Heart left ventricle (tissue), 16 donors: ENCODE data around the gene MBD3L2B. TPM values are rescaled to one million over a fixed set of nuclear protein-coding genes. Genes with fewer than 3 reads are reported as not detected.
"Not testable (repeated sequence)": the region's sequence is repeated elsewhere in the genome, so short reads cannot be mapped to it uniquely, and the experiment has no call there.

Experiments
- ATAC-seq, 4 donors: fragments of 200-7000 bp; cut with Tn5 transposase; one replicate each; pipeline ENCODE4 v1.9.1; 2020 to 2022; ENCODE audit warnings: moderate library complexity in 4 of 4, mild to moderate bottlenecking in 3 of 4, moderate number of reproducible peaks in 1 of 4
- DNase-seq, 5 donors: peaks; one replicate each; pipeline ENCODE4 v3.0.0-alpha.2; 2020
- H3K27ac ChIP-seq, 12 donors: fragments of 200-600 bp; sonication (generic) in 4 of 12; one replicate each; pipeline versions ENCODE4 v1.5.0 to v1.8.0; 2016 to 2022; ENCODE audit warnings: mild to moderate bottlenecking in 2 of 12
- H3K27me3 ChIP-seq, 9 donors: fragments of 200-600 bp; sonication (generic) in 2 of 9; one replicate each; pipeline versions ENCODE4 v1.5.1 to v1.8.0; 2016 to 2022; ENCODE audit warnings: mild to moderate bottlenecking in 3 of 9
- H3K36me3 ChIP-seq, 9 donors: fragments of 200-600 bp; sonication (generic) in 2 of 9; one replicate each; pipeline versions ENCODE4 v1.5.0 to v1.8.0; 2018 to 2022; ENCODE audit warnings: mild to moderate bottlenecking in 2 of 9
- H3K4me1 ChIP-seq, 12 donors: fragments of 200-600 bp; sonication (generic) in 4 of 12; one replicate each; pipeline versions ENCODE4 v1.5.0 to v1.8.0; 2016 to 2022; ENCODE audit warnings: mild to moderate bottlenecking in 3 of 12
- H3K4me3 ChIP-seq, 12 donors: fragments of 200-600 bp; sonication (generic) in 4 of 12; one replicate each; pipeline versions ENCODE4 v1.5.0 to v1.8.0; 2017 to 2022; ENCODE audit warnings: mild to moderate bottlenecking in 9 of 12, moderate library complexity in 4 of 12
- H3K9me3 ChIP-seq, 12 donors: fragments of 200-600 bp; sonication (generic) in 4 of 12; one replicate each; pipeline versions ENCODE4 v1.5.0 to v1.8.0; 2016 to 2022; ENCODE audit warnings: mild to moderate bottlenecking in 1 of 12
- CTCF ChIP-seq, 12 donors: fragments of 200-600 bp; sonication (generic) in 4 of 12; IDR thresholded peaks; one replicate each; pipeline versions ENCODE4 v1.5.0 to v1.8.0; 2018 to 2022; ENCODE audit warnings: antibody characterized with exemption in 12 of 12, mild to moderate bottlenecking in 5 of 12
- POLR2A ChIP-seq, 2 donors: fragments of 450-650 bp; IDR thresholded peaks; one replicate each; pipeline ENCODE4 v1.6.1; 2017; ENCODE audit warnings: antibody characterized with exemption in 2 of 2, mild to moderate bottlenecking in 2 of 2, moderate library complexity in 2 of 2
- WGBS, 4 donors: extraction: QIAGEN DNeasy Blood & Tissue Kit in 2 of 4; methylation state at CpG; one replicate each; pipeline versions ENCODE4 v1.1.5 to v1.1.7; 2013 to 2018; 5-methylcytosine and 5-hydroxymethylcytosine counted together
- intact Hi-C, 10 donors: fragments of 100-400 bp; cut with DNase I; formaldehyde crosslinking; loops; one replicate each; pipeline versions ENCODE4 v1.11.1 to v1.14.2; 2022
- long read RNA-seq, 3 donors: library from polyadenylated mRNA; unstranded; transcript quantifications; one replicate each; pipeline ENCODE4 v2.0.0, GENCODE V29; 2020 to 2021
- polyA plus RNA-seq, 2 donors: library from polyadenylated mRNA; stranded (reverse); fragments of 200-250 nt; gene quantifications; one replicate each; pipeline ENCODE4 v1.2.3, GENCODE V29; 2013
- total RNA-seq, 9 donors: library from RNA; depleted of rRNA in 2 of 9; stranded (reverse); fragments of >200 nt in 2 of 9; fragmentation: NEBNext Ultra II Directional in 3 of 9; extraction: Animal tissue kit (Norgen Biotek cat#: 25700) in 3 of 9; gene quantifications; one replicate each; pipeline versions ENCODE4 v1.1.0 to v1.2.4, GENCODE V29; 2016 to 2023
- donor health status: ischemic (EF 13 %, LVEDD 7.1; RV severe dilation, severe dysfunction).
- donor health status: healthy with polysubstance abuse.
- donor health status: DM: no; HTN: yes; CAD: no.
- donor health status: DM: no; HTN: no; CAD: no.
- donor health status: ischemic (EF 25% LVEDD 6.9; RV normal size, moderate dysfunction).
- donor health status: ischemic (EF 25% LVEDD 5.7; RV mildly dilated, moderate dysfunction).
- donor health status: healthy.
- donor health status: DM: yes; HTN: yes; CAD: no.
- donor health status: ischemic (EF 35%, LVEDD 5.7; RV mildly dilated, moderate dysfunction).
- donor health status: nonischemic (EF 11% LVEDD 7.7; RV severe dilation, severe dysfunction).
- donor health status: DM: yes; HTN: yes; CAD: no.
- donor health status: PGD.
- donor health status: ischemic (EF 29% LVEDD 5.4; RV normal size, mild dysfunction).
- donor health status: nonischemic (EF 23%, LVEDD 6.1; RV moderate dilation, normal function).

Gene MBD3L2B
- total RNA-seq (not detected), polyA plus RNA-seq (not detected)
- long read RNA-seq, donor 1: 0 reads
- long read RNA-seq, donor 2: 0 reads
- long read RNA-seq, donor 3: 0 reads

GRCh38 chr19:7021331-7021730, at the start of gene MBD3L2B:
MBD3L2B (minus strand) TSS chr19:7021431; CDS start chr19:7021397, 34 bp downstream.
- H3K36me3 ChIP-seq, DNase-seq, intact Hi-C loops, H3K9me3 ChIP-seq, H3K4me3 ChIP-seq, H3K4me1 ChIP-seq, H3K27ac ChIP-seq, ATAC-seq: not testable (repeated sequence)
- H3K27me3 ChIP-seq: peaks cover 0 to 15% (median 3%) of the 10 kb centered on the region in 9 donors
- no CpG with 5 or more reads among the region's 6 CpGs for WGBS, 4 donors

- Histone ChIP-seq H3K36me3 (peaks cover 0 to 41% (median 40%) of the 10 kb centered on the region in 9 donors), H3K4me1 (peaks cover 0 to 15% (median 9%) of the 10 kb centered on the region in 12 donors), H3K27me3 (no peaks in the 10 kb centered on the region), H3K4me3 (peak overlapping the region; percentile 74 to 99 (median 88)), H3K9me3 (peaks cover 0 to 9% (median 0%) of the 10 kb centered on the region in 12 donors), H3K27ac (peak overlapping the region in 11 of 12 donors; percentile 76 to 94 (median 88))
- TF ChIP-seq POLR2A (IDR thresholded peaks at IDR 0.05): no peak
- TF ChIP-seq CTCF (IDR thresholded peaks at IDR 0.05): no peak
- no peak for DNase-seq
- ATAC-seq: peak in 1 of 4 donors; percentile 2
- WGBS, 4 donors: 0% methylated on average over 10 to 12 of the region's 12 CpGs; no CpG with 5 or more reads in 1 of the 4 donors
- intact Hi-C loops: loop anchor here in 2 of 10 donors (1.0 to 10.0 kb wide), 3 partner anchors 28 to 1765 kb away; partner anchors contain the start of genes MBD3L1 (in 1 of the 2), PET100 (in 1 of the 2), XAB2 (in 1 of the 2) and ZNF558 (in 1 of the 2)
Observed at GRCh38 chr19:7069904-7070226, 48.6 kb upstream of the MBD3L2B start.

GRCh38 chr19:7069042-7069903, 48.0 kb upstream of the MBD3L2B start, which contains the start of gene ZNF557:
ZNF557 (plus strand) TSS chr19:7069703; CDS start chr19:7075075, 5,372 bp downstream.
- ATAC-seq (peak; percentile 100), DNase-seq (peak; percentile 99 to 100 (median 99))
- H3K36me3 ChIP-seq: peaks cover 0 to 38% (median 36%) of the 10 kb centered on the region in 9 donors
- peak in 1 of 2 donors; percentile 66 for TF ChIP-seq POLR2A (IDR thresholded peaks at IDR 0.05)
- TF ChIP-seq CTCF (IDR thresholded peaks at IDR 0.05): no peak
- H3K9me3 ChIP-seq: peaks cover 0 to 9% (median 0%) of the 10 kb centered on the region in 12 donors
- WGBS, 4 donors: 0 to 2% (median 1%) methylated on average over 24 to 56 of the region's 56 CpGs
- intact Hi-C loops: loop anchor here in 2 of 10 donors (1.0 to 10.0 kb wide), 3 partner anchors 29 to 1766 kb away; partner anchors contain the start of genes MBD3L1 (in 1 of the 2), PET100 (in 1 of the 2), XAB2 (in 1 of the 2) and ZNF558 (in 1 of the 2)
- H3K4me3 ChIP-seq: peak within 1 kb of the TSS; percentile 74 to 99 (median 88)
- H3K27me3 ChIP-seq: no peaks in the 10 kb centered on the region
- H3K27ac ChIP-seq: peak within 1 kb of the TSS in 11 of 12 donors; percentile 76 to 94 (median 88)
- H3K4me1 ChIP-seq: peaks cover 0 to 15% (median 9%) of the 10 kb centered on the region in 12 donors

GRCh38 chr19:7068599-7068998, 47.4 kb upstream of the MBD3L2B start:
- peaks cover 0 to 9% (median 0%) of the 10 kb centered on the region in 12 donors for H3K9me3 ChIP-seq
- intact Hi-C loops: loop anchor here in 1 of 10 donors (5.0 to 10.0 kb wide), 2 partner anchors 559 to 1766 kb away; partner anchors contain the start of genes MBD3L1, PET100, XAB2 and ZNF558
- H3K27me3 ChIP-seq: no peaks in the 10 kb centered on the region
- H3K4me3 ChIP-seq: peak overlapping the region in 10 of 12 donors; percentile 74 to 99 (median 90)
- TF ChIP-seq POLR2A (IDR thresholded peaks at IDR 0.05) (no peak), CTCF (IDR thresholded peaks at IDR 0.05) (no peak)
- WGBS, 4 donors: 83 to 89% (median 86%) methylated on average over 6 of the region's 6 CpGs
- H3K27ac ChIP-seq: peak overlapping the region in 3 of 12 donors; percentile 8 to 90 (median 88)
- ATAC-seq (no peak), DNase-seq (no peak)
- H3K36me3 ChIP-seq: peaks cover 0 to 31% (median 29%) of the 10 kb centered on the region in 9 donors
- peaks cover 0 to 15% (median 9%) of the 10 kb centered on the region in 12 donors for H3K4me1 ChIP-seq
